Erythroblast (primary cell): ENCODE measurements around the gene SLC6A7.
A peak's percentile ranks its signal among the peaks of the same experiment; 100 is the strongest.
"Not testable (repeated sequence)": the region's sequence is repeated elsewhere in the genome, so short reads cannot be mapped to it uniquely, and the experiment has no call there.

Source experiments
- DNase-seq, 2 experiments: peaks; one replicate each; lab custom pipeline; 2025; lab: John Stamatoyannopoulos, UW
- GATA1 ChIP-seq: IDR thresholded peaks from 2 replicates; pipeline ENCODE4 v1.6.1; 2011; ENCODE audit warnings: low read depth, mild to moderate bottlenecking, control low read depth, low read length, moderate library complexity
- POLR2A ChIP-seq: IDR thresholded peaks from 2 replicates; pipeline ENCODE4 v1.6.1; 2011; ENCODE audit warnings: mild to moderate bottlenecking, low read length

Gene SLC6A7

GRCh38 chr5:150217038-150217437, 27.2 kb downstream of the SLC6A7 start:
- no peak for TF ChIP-seq POLR2A
- no peak for TF ChIP-seq GATA1
- DNase-seq, result no peak

GRCh38 chr5:150217873-150218692, 28.2 kb downstream of the SLC6A7 start:
- peak; percentile 80 to 91 for DNase-seq
- TF ChIP-seq GATA1 (no peak), POLR2A (no peak)

GRCh38 chr5:150218693-150219035, 28.8 kb downstream of the SLC6A7 start:
- TF ChIP-seq GATA1 (no peak), POLR2A (no peak)
- no peak for DNase-seq

DNA sequence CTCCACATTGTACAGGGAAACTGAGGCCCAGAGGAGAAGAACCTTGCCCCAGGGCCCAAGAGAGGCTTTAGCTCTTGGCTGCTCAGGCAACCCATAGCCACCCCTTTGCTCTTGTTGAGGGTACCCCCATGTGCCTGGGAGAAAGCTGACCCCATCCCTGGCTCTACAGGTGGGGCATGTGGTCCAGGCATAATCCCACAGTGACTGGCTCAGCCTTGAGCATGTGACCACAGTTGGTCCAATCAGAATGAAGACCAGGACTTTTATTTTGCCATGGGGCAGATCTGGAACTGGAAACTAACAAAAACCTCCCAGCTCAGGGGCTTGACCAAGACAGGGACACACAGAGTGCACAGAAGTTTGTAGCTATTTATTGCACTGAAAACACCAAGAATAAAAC, 29.3 kb downstream of the SLC6A7 start:
- DNase-seq, result no peak
- TF ChIP-seq POLR2A, result no peak
- TF ChIP-seq GATA1, result no peak

- TF ChIP-seq POLR2A (no peak), GATA1 (no peak)
- DNase-seq, result no peak
Measured at GRCh38 chr5:150219861-150220260, 30.0 kb downstream of the SLC6A7 start.

- TF ChIP-seq POLR2A (no peak), GATA1 (no peak)
- DNase-seq, result no peak
Measured at GRCh38 chr5:150221471-150221870, 31.6 kb downstream of the SLC6A7 start.

DNA sequence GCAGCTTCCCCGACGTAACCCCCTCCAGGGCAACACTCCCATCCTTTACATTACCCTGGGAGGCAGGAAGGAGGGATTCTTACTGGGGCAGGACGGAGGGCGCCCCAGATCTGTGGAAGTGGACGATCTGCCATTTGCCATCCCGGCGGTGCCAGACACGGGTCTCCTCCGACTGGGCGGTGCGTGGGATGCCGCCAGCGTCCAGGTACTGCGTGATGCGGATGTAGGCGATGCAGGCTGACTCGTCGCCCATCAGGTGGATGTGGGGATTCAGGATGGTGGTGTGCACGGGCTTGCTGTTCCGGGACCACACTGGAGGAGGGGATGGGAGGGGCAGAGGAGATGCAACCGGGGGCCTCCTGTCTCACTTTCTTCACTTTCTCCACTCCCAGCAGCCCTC, 33.0 kb downstream of the SLC6A7 start:
- no peak for DNase-seq
- TF ChIP-seq POLR2A (no peak), GATA1 (no peak)

- DNase-seq, result no peak
- TF ChIP-seq POLR2A (no peak), GATA1 (no peak)
Measured at GRCh38 chr5:150223474-150223873, 33.6 kb downstream of the SLC6A7 start.

DNA sequence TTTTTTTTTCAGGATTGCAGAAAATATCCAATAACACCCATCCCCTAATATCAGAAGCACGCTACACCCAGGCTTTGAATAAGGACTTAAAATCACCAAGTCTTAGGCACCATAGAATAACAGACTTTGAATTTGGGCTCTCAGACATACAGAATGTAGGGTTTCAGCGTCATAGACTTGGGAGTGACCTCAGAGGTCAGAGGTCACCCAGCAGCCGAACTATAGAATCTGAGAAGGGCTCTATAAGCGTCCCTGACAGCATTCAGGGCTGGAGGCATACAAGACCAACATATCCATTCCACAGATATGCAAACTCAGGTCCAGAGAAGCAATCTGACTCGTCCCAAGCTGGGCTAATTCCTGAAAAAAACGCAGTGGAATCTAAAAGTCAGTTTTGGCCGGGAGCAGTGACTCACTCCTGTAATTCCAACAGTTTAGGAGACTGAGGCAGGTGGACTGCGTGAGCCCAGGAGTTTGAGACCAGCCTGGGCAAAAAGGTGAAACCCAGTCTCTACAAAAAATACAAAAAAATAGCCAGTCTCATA, 34.7 kb downstream of the SLC6A7 start:
- no peak for DNase-seq
- no peak for TF ChIP-seq POLR2A

DNA sequence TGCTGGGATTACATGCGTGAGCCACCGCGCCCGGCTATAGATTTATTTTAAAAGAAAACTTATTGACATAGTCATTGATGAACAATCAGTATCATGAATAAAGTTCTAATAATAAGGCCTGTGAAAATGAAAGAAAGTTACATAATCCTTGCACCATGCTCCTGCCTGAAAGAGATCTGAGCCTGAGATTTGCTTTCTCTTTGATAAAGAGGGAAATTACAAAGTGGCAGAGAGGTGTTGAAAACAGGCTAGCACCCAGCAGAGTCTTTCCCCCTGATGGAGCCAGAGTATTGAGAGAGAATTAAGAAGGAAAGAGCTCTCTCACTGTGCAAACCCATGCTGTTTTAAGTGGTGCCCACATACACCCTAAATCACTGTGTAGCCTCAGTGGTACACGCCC, 37.2 kb downstream of the SLC6A7 start:
- TF ChIP-seq GATA1 (no peak), POLR2A (no peak)
- DNase-seq, result no peak

- TF ChIP-seq POLR2A (no peak), GATA1 (no peak)
- no peak for DNase-seq
Measured at GRCh38 chr5:150227606-150228273, 37.9 kb downstream of the SLC6A7 start.

- no peak for TF ChIP-seq GATA1
- no peak for TF ChIP-seq POLR2A
- no peak for DNase-seq
Measured at GRCh38 chr5:150229571-150229970, 39.7 kb downstream of the SLC6A7 start.

- TF ChIP-seq POLR2A (no peak), GATA1 (no peak)
- DNase-seq, result no peak
Measured at GRCh38 chr5:150230842-150231241, 41.0 kb downstream of the SLC6A7 start.

DNA sequence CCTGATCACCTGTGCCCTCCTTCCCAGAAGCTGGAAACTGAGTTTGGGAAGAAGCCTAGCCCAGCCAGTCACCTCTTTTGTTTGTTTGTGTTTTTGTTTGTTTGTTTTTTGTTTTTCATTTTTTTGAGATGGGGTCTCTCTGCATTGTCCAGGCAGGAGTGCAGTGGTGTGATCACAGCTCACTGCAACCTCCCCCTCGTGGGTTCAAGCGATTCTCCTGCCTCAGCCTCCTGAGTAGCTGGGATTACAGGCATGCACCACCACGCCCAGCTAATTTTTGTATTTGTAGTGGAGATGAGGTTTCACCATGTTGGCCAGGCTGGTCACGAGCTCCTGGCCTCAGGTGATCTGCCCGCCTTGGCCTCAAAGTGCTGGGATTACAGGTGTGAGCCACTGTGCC, 43.8 kb downstream of the SLC6A7 start:
- DNase-seq, result not testable (repeated sequence)
